GM21390 (cell line): Measurements from ENCODE around the gene SH2D3A.
A peak's percentile ranks its signal among the peaks of the same experiment; 100 is the strongest.
"Not testable (repeated sequence)": the region's sequence is repeated elsewhere in the genome, so short reads cannot be mapped to it uniquely, and the experiment has no call there.

ENCODE experiments used
- ATAC-seq: cut with Tn5 transposase; IDR thresholded peaks from one replicate; pipeline ENCODE4 v1.9.1; 2021; ENCODE audit not compliant: unreplicated experiment

The SH2D3A gene

DNA sequence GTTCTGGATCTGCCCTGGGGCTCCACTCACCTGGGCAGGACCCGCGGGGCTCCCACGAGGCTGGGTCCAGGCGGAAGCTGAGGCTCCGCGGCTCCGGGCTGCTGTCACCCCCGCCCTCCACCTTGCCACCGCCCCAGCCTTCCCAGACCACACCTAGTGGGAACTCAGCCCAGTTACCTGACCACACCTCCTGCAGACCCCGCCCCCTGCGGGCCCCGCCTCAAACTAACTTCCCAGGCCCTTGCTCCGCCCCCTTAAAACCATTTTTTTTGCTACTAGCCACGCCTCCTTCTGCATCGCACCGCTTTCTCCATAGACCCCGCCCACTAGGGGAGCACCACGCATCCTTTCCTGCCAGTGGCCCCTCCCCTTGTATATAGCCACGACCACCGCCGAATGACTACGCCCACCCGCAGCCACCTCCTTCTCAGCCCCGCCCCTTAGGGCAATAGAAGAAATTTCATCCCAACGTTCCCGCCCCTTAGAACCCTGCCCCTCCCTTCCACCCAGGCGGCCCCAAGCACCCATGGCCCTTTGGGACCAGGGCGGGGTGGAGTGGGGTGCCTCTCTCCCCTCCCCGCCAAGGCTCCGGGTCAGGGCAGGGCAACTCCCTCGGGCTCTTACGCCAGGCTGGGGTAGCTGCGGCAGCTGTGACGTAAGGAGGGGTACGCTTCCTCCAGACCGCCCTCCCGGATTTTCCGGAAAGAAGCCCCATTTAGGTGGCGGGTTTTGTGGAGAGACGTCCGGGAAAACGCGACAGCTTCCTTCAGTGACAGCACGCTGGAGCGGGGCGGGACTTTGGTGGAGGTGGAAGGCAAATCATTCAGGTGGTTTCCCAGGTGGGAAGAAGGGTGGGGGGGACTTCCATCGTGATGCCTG is at the start of gene SH2D3A:
Gene SH2D3A, minus strand, starts transcription at position 79 of the 879 bp plus-strand sequence. CDS start 3,687 bp downstream, outside the sequence.
- ATAC-seq = peak; percentile 55

DNA sequence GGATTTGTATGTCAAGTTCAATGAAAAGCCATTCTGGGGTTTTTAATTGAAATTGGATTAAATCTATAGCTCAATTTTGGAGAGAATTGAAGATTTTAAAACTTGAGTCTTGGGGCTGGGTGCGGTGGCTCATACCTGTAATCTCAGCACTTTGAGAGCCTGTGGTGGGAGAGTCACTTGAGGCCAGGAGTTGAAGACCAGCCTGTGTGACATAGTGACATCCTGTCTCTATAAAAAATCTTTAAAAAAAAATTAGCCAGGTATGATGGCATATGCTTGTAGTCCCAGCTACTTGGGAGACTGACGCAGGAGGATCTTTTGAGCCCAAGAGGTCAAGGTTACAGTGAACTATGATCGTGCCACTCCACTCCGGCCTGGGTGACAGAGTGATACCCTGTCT is 46.4 kb upstream of the SH2D3A start:
- ATAC-seq = no peak

DNA sequence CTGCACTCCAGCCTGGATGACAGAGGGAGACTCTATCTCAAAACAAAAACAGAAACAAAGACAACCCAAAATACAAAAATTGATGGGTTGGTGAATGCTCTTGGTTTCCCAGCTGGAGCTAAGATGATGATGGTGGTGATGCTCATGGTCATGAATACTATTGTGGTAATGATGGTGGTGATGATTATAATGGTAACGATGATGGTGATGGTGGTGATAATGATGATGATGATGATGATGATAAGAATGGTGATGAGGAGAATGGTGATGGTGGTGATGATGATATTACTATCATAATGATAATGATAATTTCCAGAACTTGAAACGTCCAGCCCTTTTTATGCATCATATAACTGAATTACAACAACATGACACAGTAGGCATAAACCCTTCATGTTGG is 45.4 kb upstream of the SH2D3A start:
- ATAC-seq = no peak

DNA sequence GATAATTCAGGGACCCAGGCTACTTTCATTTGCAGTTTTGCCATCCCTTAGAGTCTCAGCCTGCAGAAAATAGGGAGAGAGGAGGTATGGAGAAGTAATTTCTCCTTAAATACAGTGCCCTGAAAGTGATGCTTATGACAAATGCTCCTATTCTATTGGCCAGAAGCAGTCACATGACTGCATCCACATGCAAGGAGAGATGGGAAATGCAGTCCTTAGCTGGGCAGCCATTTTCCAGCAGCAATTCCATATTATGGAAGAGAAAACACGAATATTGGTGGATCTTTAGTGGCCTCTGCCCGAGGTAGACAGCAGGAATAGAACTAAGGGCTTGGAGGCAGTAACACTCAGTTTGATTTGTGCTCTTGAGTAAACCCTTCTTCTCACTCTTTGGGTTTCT is 44.7 kb upstream of the SH2D3A start:
- ATAC-seq = no peak

DNA sequence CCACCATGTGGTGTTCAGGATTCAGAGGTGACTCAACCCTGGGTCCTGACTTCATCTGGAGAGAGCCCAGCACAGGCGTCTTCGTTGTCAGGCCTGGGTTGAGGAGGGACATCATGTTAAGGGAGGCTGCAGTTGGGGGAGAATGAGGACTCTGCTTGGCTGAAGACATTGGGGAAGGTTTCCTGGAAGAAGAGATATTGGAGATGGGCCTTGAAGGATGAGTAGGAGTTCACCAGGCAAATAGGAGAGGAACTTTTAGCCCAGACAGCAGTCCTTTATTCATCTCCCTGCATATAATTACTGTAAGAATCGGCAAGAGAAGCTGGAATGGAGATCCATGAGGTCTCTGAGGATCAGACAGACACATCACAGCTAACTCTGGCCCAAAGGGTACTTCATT is 44.1 kb upstream of the SH2D3A start:
- ATAC-seq = no peak

DNA sequence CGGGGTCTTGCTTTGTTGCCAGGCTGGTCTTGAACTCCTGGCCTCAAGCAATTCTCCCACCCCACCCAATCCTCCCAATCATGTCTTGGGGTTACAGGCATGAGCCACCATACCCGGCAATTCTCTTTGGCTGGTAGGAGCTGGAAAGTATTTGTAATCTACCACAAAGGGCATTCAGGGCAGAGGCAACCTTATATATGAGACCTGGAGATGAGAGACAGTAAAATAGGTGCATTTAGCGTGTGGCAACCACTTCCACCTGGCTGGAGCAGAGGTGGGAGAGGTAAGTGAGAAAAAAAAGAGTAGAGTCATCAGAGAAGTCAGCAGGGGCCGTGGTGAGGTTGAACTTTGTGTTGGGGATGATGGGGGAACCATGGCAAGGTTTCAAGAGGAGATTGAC is 42.0 kb upstream of the SH2D3A start:
- no peak for ATAC-seq

DNA sequence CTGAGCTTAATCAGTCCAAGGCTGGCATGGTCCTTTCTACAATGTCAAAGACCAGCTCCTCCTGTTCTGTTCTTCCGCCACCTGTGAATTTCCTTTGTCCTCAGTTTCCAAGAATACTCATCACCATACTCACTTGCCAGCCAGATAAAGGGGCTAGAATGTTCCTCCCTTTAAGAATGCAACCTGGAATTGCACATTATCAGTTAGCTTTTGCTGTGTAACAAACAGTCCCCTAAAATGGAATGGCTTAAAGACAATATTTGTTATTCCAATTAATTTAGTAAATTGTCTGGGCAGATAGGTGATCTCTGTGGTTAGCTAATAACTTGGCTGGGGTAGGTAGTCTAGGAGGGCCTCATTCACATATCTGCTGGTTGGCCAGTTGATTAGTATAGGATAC is 41.3 kb upstream of the SH2D3A start:
- no peak for ATAC-seq

DNA sequence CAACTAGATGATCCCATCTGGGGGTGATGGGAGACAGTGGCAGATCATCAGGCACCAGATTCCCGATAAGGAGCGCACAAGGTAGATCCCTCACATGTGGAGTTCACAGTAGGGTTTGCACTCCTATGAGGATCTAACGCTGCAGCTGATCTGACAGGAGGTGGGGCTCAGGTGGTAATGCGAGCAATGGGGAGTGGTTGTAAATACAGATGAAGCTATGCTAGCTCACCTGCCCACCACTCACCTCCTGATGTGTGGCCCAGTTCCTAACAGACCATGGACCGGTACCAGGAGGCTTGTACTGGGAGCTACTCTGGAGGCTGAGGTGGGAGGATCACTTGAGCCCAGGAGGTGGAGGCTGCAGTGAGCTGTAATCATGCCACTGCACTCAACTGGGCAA is 40.1 kb upstream of the SH2D3A start:
- no peak for ATAC-seq

DNA sequence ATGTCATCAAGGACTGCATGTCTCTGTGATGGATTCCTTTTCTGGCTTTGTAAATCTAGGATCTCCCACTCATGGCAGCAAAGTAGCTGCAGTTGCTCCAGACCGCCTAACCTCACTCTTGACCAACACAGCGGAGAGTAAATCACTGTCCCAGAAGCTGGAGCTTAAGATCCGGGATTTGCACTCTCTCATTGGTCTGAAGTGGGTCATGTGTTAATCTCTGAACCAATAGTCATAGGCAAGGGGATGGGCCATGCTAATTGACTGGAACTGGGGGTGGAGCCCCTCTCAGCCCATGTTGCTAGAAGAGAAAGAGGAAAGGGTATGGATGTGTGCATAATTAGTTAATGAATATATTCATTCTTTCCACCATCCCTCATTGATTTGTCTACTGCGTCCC is 39.3 kb upstream of the SH2D3A start:
- no peak for ATAC-seq

DNA sequence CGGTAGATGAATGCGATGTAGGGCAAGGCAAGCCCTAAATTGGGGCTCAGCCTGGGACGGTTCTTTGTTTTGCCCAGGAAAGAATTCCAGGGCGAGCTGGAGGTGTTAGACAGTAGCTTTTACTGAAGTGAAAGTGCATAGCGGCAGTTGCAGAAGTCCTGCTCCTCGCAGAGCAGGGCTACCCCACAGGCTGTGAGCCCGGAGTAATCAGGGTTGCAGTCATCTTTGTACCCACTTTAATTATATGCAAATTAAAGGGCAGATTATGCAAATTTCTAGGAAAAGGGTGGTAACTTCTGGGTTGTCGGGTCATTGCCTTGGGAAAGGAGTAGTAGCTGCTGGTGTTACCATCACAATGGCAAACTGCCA is 35.8 kb upstream of the SH2D3A start:
- ATAC-seq = no peak

DNA sequence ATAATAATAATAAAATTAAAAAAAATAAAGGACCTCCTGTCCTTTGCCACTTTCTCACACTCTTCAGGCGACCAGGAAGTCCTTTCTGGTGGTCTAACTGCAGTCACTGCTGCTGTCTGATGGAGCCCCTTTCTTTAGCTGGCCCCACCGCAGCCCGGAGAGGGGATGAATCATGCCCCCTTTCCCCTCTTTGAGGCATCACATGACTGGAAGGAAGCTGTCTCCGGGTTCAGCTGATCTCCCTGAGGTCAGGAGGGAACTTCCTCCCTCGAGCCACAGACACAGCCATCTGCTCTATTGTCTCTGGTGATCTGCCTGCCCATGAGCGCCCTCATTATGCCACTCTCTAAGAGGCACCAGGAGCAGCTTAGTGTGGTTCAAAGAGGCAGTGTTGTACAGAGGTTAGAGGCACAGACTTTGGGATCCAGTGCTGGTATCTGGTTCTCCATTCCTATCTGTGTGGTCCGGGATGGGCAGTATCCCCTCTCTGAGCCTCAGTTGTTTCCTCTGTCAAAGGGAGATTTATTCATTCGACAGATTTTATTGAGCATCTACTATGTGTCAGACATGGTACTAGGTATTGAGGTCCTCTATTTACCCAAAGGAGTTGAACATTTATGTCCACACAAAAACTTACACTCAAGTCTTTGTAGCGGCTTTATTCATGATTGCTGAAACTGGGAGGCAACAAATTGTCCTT is 35.3 kb upstream of the SH2D3A start:
- no peak for ATAC-seq

DNA sequence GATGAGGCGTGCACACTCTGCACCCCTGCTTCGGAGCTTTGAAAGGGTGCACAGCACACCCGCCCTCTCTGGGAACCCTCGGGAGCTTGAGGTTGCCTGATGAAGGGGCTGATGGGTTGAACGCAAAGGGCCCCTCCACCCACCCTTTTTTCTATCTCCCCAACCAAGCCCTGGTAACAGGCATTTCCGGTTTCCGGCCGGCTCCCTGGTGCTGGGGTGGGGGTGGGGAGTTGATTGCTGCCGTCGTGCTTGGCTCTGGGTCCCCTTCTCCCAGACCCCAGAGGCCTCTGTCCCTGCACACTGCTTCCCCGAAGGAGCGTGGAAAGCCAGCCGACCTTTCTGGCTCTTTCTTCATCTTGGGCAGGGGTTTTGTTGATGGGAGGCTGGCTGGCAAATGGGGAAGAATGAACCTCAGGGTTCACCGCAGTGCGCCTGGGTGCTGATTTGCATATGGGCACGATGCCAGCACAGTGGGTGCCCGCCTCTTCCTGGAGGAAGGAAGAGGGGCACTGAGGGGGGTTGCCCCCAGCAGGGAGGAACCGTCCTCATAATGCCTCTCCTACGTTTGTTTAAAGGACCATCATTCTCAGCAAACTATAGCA is 34.4 kb upstream of the SH2D3A start:
- no peak for ATAC-seq

DNA sequence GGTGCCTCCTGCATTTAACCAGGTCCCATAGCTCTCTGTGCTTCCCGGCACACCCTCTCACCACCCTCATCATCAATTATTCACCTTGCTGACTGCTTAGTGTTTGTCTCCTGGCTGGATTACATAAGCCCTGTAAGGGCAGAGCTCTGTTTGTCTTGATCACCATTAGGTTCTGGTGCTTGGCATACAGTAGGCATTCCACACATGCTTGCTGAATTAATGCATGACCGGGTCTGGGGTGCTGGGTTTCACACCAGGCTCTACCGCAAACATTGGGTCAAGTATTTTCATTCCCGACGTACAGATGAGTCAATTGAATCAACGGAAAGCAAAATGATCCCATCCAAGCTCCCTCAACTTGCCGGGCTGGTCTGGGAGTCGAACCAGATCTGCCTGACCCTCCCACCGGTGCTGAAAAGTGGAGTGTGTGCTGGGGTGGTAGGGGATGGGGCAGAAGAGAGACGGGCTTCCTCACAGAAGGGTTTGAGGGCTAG is 33.8 kb upstream of the SH2D3A start:
- no peak for ATAC-seq

DNA sequence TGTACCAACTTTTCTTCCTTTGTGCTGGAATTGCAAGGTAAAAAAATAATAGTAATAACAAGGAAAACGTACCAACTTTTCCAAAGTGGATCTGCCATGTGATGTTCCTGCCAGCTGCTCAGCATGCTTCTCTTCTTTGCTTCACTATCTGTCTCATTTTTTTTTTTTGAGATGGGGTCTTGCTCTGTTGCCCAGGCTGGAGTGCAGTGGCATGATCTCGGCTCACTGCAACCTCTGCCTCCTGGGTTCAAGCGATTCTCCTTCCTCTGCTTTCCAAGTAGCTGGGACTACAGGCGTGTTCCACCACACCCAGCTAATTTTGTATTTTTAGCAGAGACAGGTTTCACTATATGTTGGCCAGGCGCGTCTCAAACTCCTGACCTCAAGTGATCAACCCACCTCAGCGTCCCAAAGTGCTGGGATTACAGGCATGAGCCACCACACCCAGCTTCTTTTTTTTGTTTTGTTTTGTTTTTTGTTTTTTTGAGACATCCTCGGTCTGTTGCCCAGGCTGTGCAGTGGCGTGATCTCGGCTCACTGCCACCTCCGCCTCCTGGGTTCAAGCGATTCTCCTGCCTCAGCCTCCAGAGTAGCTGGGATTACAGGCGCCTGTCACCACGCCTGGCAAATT is 33.0 kb upstream of the SH2D3A start:
- ATAC-seq = not testable (repeated sequence)

DNA sequence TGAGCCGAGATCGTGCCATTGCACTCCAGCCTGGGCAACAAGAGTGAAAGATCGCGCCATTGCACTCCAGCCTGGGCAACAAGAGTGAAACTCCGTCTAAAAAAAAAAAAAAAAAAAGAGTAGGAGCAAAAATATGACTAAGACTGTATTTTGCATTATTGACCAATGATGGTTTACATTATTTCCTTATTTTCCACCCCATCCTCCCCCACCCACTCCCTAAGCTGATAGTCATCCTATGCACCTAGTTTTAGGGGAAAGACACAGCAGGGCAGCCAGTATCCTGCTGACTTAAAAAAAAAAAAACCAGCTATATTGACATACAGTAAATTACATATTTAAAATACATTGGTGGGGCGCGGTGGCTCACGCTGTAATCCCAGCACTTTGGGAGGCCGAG is 30.4 kb upstream of the SH2D3A start:
- no peak for ATAC-seq

DNA sequence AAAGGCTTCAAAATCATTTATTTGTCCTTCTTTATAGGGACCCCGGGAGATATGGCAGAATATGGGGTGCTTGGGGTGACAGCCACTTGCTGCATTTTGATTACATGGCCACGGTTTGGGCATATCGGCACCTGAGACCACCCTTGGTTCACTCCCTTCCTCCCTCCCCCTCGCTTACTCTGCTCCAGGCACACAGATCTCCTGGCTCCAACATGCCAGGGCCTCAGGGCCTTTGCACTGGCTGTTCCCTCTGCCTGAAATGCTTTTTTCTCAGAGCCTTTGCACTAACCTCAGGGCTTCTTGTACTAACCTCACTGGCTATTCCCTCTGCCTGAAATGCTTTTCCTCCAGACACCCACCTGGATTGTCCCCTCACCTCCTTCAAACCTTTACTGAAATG is 29.0 kb upstream of the SH2D3A start:
- no peak for ATAC-seq

DNA sequence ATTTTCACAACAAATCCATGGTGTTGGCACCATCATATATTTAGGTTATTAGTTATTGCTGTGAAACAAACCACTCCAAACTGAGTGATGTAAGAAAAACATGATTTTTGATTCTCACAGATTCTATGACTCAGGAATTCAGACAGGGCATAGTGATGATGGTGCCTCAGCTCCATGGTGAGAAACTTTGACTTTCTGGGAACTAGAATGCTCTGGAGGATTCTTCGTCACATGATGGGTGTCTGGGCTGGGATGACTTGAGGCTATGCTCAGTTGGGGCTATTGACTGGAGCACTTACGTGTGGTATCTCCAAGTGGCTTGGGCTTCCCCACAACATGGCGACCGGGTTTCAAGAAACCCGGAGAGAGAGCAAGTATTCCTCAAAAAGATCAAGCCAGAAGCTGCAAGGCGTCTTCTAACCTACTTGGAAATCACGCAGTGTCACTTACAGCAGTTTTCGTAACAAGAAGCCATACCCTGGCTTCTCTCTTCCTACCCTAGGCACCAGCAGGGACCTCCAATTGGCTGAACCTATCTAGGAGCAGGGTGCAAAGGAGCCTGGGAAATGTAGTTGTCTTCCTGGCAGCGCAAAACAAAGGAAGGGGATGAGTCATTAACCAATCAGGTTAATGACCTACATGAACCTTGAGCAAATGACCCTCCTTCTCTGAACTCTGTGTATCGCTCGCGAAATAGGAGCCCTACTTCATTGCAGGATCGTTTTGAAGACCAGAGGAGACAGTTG is 27.6 kb upstream of the SH2D3A start:
- no peak for ATAC-seq

DNA sequence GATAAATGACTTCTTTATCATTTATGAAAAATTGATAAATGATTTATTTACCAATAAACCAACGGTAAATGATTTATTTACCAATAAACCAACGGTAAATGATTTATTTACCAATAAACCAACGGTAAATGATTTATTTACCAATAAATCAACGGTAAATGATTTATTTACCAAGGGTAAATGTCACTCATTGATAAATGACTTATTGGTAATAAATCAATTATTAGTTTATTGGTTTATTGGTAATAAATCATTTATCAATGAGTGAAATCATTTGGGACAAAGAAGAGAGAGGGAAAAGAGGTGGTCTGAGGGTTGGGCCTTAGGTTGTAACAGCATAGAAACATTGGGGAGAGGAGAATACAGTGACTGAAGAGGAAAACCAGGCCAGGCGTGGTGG is 26.7 kb upstream of the SH2D3A start:
- ATAC-seq = no peak

DNA sequence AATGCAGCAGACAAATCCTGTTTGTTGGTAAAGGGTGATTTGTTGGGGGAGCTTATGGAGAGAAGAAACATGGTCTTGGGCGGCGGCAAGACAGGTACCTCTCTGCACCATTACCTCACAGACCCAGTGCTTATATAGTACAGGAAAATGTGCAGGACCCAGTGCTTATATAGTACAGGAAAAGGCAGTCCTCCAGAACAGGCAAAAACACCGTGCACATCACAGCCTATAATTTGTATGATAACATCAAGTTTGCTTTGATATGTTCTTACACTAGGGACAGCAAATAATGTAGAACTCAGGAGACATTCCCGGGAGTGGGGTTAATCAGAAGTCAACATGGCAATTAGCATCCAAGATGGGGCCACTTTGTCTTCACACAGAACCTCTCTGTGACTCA is 26.2 kb upstream of the SH2D3A start:
- no peak for ATAC-seq

DNA sequence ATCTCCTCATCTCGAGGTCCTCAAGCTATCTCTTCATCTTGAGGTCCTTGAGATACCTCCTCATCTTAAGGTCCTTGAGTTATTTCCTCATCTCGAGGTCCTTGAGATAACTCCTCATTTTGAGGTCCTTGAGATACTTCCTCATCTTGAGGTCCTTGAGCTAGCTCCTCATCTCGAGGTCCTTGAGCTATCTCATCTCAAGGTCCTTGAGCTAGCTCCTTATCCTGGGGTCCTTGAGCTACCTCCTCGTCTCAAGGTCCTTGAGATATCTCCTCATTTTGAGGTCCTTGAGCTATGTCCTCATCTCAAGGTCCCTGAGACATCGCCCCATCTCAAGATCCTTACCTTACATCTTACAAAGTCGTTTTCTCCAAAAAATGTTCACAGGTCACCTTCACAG is 24.0 kb upstream of the SH2D3A start:
- no peak for ATAC-seq
